ENCODE results near the gene CHP1. TPM values are rescaled to one million over a fixed set of nuclear protein-coding genes. Genes with fewer than 3 reads are reported as not detected.
A peak's percentile ranks its signal among the peaks of the same experiment; 100 is the strongest.

Gene CHP1
- total RNA-seq = 87.9 and 111 TPM in 2 replicates

DNA sequence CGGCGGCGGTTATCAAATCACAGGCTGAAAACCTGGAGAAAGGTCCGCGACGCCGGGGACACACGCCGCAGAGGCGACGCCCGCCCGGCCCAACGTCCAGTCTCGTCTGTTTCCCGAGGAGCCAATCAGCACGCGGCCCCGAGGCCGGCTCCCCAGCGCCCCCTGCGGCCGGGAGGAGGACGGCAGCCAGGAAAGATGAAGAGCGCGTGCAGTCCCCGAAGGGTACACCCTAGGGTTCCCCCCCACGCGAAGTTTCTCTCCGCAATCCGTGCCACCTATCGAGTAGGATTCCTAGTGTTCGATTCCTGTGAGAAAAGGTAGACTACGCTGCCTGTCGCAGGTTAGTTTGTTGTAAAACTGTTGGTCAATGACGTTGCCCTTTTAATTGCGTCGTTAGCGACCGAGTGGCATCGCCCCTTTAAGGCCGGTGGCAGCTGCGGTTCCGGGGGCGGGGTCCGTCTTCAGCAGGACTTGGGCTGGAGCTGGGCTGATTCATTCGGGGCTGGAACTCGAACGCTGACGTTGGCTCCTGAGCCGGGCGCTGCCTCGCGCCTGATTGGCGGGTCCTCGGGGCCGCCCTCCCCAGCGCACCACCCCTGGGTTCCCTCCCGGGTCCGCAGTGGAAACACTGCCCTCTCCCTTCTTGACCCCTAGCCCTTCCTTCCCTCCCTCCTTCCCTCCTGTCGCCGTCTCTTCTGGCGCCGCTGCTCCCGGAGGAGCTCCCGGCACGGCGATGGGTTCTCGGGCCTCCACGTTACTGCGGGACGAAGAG lies at the start of gene CHP1, which contains the start of gene EXD1:
Gene CHP1 (plus strand): TSS at position 619 of the 772 bp plus-strand sequence. CDS start 115 bp downstream, at position 734.
Gene EXD1 (minus strand): TSS at position 108 of the 772 bp plus-strand sequence. CDS start 4,182 bp downstream, outside the sequence.
- H3K4me3 ChIP-seq (ENCODE audit: low read depth, low read length) = peak within 1 kb of the TSS; percentile 97
- TF ChIP-seq, protein P1, sequence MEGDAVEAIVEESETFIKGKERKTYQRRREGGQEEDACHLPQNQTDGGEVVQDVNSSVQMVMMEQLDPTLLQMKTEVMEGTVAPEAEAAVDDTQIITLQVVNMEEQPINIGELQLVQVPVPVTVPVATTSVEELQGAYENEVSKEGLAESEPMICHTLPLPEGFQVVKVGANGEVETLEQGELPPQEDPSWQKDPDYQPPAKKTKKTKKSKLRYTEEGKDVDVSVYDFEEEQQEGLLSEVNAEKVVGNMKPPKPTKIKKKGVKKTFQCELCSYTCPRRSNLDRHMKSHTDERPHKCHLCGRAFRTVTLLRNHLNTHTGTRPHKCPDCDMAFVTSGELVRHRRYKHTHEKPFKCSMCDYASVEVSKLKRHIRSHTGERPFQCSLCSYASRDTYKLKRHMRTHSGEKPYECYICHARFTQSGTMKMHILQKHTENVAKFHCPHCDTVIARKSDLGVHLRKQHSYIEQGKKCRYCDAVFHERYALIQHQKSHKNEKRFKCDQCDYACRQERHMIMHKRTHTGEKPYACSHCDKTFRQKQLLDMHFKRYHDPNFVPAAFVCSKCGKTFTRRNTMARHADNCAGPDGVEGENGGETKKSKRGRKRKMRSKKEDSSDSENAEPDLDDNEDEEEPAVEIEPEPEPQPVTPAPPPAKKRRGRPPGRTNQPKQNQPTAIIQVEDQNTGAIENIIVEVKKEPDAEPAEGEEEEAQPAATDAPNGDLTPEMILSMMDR (IDR thresholded peaks at IDR 0.05; ENCODE audit: insufficient read depth, low read depth, low read length) = peak; percentile 98
- DNase-seq (ENCODE audit: low read depth) = peak; percentile 98

DNA sequence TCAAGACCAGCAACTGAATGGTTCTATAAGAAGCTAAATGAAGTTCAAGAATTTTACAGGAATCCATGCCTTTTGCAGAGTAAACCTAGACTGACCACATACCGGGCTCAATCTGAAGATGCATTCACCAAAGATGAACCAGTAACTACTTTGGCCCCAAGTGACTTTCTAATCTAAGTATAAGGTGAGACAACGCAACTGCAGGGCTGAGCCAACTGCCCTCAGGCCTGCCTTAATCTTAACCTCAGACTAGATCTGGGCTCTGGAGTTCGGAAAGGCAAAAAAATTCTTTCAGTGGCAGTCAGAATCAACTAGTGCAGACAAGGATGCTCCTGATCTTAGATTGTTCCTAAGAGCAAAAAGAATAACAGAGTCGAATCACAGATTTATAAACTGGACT lies 48.8 kb upstream of the CHP1 start:
- TF ChIP-seq, protein P1 (IDR thresholded peaks at IDR 0.05; ENCODE audit: insufficient read depth, low read depth, low read length) = no peak
- H3K4me3 ChIP-seq (ENCODE audit: low read depth, low read length) = no peak overlapping the region
- no peak for DNase-seq (ENCODE audit: low read depth)

DNA sequence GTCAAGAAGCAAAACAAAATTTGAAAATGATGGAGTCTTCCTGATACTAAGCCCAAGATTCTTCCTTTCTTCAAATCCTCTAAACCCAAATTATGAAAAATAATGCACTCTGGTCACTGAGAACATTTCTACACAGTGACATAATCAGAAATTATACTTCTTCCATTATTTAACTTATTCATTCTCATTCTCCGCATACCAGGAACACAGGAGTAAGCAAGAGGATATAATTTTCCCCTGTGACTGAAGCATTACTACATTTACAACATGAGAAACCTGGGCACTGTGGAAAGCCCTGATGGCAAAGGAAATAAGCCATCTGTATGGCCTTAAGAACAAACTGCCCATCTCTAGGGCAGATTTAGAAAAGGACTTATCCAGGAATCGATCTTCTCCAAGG lies 47.5 kb upstream of the CHP1 start:
- TF ChIP-seq, protein P1 (IDR thresholded peaks at IDR 0.05; ENCODE audit: insufficient read depth, low read depth, low read length) = no peak
- no peak for DNase-seq (ENCODE audit: low read depth)
- no peak overlapping the region for H3K4me3 ChIP-seq (ENCODE audit: low read depth, low read length)

DNA sequence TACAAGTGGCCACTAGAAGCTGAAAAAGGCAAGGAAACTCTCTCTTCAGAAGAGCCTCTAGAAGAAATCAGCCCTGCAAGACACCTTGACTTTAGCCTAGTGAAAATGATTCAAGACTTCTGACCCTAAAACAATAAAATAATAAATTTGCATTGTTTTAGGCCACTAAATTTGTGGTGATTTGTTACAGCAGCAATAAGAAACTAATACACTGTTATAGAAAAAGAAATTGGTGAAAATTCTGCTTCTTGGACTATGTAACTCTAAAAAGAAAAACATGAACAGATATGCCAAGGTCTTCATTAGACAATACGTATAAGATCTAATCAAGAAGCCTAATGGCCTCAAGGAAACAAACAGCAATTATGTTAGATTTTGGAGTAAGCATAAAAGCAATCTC lies 36.6 kb upstream of the CHP1 start:
- TF ChIP-seq, protein P1 (IDR thresholded peaks at IDR 0.05; ENCODE audit: insufficient read depth, low read depth, low read length) = no peak
- DNase-seq (ENCODE audit: low read depth) = no peak
- no peak overlapping the region for H3K4me3 ChIP-seq (ENCODE audit: low read depth, low read length)

DNA sequence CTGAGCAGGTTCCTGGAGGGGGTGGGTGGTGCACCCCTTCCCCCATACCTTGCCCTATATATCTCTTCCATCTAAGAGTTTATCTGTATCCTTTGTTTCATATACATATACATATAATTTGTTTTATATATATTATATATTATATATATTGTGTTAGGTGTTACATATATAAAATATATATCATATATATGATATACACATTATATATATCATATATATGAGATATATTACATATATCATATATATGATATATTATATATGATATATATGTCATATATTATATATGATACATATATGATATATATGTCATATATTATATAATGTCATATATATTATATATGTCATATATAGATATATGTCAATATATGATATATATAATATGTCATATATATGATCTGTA lies 31.6 kb upstream of the CHP1 start:
- no peak overlapping the region for H3K4me3 ChIP-seq (ENCODE audit: low read depth, low read length)
- TF ChIP-seq, protein P1 (IDR thresholded peaks at IDR 0.05; ENCODE audit: insufficient read depth, low read depth, low read length) = no peak
- DNase-seq (ENCODE audit: low read depth) = no peak

DNA sequence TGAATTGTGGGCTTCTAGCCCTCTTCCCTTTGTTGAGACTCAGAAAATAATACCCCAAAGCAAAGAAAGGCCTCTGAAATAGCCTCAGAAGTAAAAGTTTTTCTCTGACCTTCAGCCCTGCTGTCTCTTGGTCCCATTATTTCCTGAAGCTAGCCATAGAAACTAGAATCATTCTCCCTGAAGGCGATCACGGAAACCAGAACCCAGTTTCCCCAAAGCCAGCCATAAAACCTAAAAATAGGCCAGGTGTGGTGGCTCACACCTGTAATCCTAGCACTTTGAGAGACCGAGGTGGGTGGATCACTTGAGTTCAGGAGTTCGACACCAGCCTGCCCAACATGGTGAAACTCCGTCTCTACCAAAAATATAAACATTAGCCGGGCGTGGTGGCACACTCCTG lies 27.7 kb upstream of the CHP1 start:
- DNase-seq (ENCODE audit: low read depth) = no peak
- no peak overlapping the region for H3K4me3 ChIP-seq (ENCODE audit: low read depth, low read length)
- TF ChIP-seq, protein P1 (IDR thresholded peaks at IDR 0.05; ENCODE audit: insufficient read depth, low read depth, low read length) = no peak
